HepG2 (cell line): Measurements from ENCODE around the gene ARHGAP4. TPM values are rescaled to one million over a fixed set of nuclear protein-coding genes. Genes with fewer than 3 reads are reported as not detected.
A peak's percentile ranks its signal among the peaks of the same experiment; 100 is the strongest.

ENCODE experiments used
- ATAC-seq: fragments of 200-7000 bp; cut with Tn5 transposase; 3 replicates; pipeline ENCODE4 v1.9.1; 2020; ENCODE audit warnings: mild to moderate bottlenecking, moderate library complexity
- BruUV-seq: library from RNA; stranded (reverse); fragments of 400-500 nt; replicated peaks from 2 replicates; lab custom pipeline; 2021; lab: Mats Ljungman, UMichigan
- CTCF ChIA-PET: fragments of 300-600 bp; formaldehyde crosslinking; extraction: SDS; loops from one replicate; lab custom pipeline; 2021; ENCODE audit warnings: low total read pairs, inconsistent platforms, low intra/inter-chr PET ratio; lab: Yijun Ruan, JAX
- POLR2A ChIA-PET: fragments of 350-600 bp; sonication (Branson Sonifier 250); formaldehyde crosslinking; loops from one replicate; lab custom pipeline; 2020; ENCODE audit warnings: antibody characterized with exemption, inconsistent platforms; lab: Yijun Ruan, JAX
- DNase-seq: peaks from one replicate; pipeline ENCODE4 v3.0.0-alpha.2; 2015; ENCODE audit warnings: low spot score
- FAIRE-seq: peaks from 3 replicates; lab custom pipeline; 2011; peaks lifted over from hg19 to GRCh38; lab: Jason Lieb, UNC
- H2AFZ ChIP-seq: one replicate; pipeline ENCODE4 v1.6.1; 2011; ENCODE audit warnings: low read length, inconsistent platforms
- H3K27ac ChIP-seq: fragments of 300-600 bp; 3 replicates; pipeline ENCODE4 v1.8.0; 2011; ENCODE audit warnings: mixed run types, mild to moderate bottlenecking, mixed read lengths, low read length, inconsistent platforms; ENCODE audit not compliant: insufficient read depth; ENCODE audit errors: extremely low read length
- H3K27me3 ChIP-seq, 2 experiments: fragments of 200-600 bp in 1 of 2; 2 replicates in 1 of 2; 3 replicates in 1 of 2; pipeline versions ENCODE4 v1.6.0 to v1.8.0; 2011; ENCODE audit warnings: low read length in 2 of 2, mild to moderate bottlenecking in 2 of 2, moderate library complexity in 2 of 2, inconsistent platforms in 1 of 2; ENCODE audit not compliant: insufficient read depth in 2 of 2, control insufficient read depth in 1 of 2
- H3K36me3 ChIP-seq, 2 experiments: fragments of 200-600 bp in 1 of 2; replicated peaks in 1 of 2; 2 replicates in 1 of 2; 3 replicates in 1 of 2; pipeline versions ENCODE4 v1.5.1 to v1.8.0; 2011; ENCODE audit warnings: low read length in 2 of 2, inconsistent platforms in 1 of 2; ENCODE audit not compliant: insufficient read depth in 2 of 2, control insufficient read depth in 1 of 2
- H3K4me1 ChIP-seq: 2 replicates; pipeline ENCODE4 v1.5.1; 2012; ENCODE audit warnings: low read length, inconsistent platforms; ENCODE audit not compliant: insufficient read depth
- H3K4me2 ChIP-seq: 2 replicates; pipeline ENCODE4 v1.6.0; 2011; ENCODE audit warnings: low read depth, low read length, inconsistent platforms
- H3K4me3 ChIP-seq, 3 experiments: fragments of 200-600 bp in 1 of 3; sonication (generic), shearing (Covaris generic) in 1 of 3; replicated peaks in 1 of 3; 2 replicates each; pipeline ENCODE4 v1.5.1; 2011 to 2016; ENCODE audit warnings: low read length in 3 of 3, inconsistent platforms in 2 of 3, low read depth in 2 of 3, mild to moderate bottlenecking in 2 of 3, control low read depth in 1 of 3, mixed read lengths in 1 of 3; ENCODE audit not compliant: insufficient read depth in 1 of 3
- H3K79me2 ChIP-seq: one replicate; pipeline ENCODE4 v1.6.1; 2011; ENCODE audit warnings: low read length, inconsistent platforms; ENCODE audit not compliant: insufficient read depth
- H3K9ac ChIP-seq: 2 replicates; pipeline ENCODE4 v1.6.0; 2011; ENCODE audit warnings: mild to moderate bottlenecking, low read depth, low read length, inconsistent platforms; ENCODE audit not compliant: insufficient read depth
- H3K9me3 ChIP-seq: 2 replicates; pipeline ENCODE4 v1.5.1; 2012; ENCODE audit warnings: mild to moderate bottlenecking, low read length
- H4K20me1 ChIP-seq: 2 replicates; pipeline ENCODE4 v1.6.0; 2011; ENCODE audit warnings: inconsistent platforms, mild to moderate bottlenecking, low read length, moderate library complexity; ENCODE audit not compliant: insufficient read depth
- CENPX ChIP-seq: sonication (generic); formaldehyde crosslinking; IDR thresholded peaks from 2 replicates; pipeline ENCODE4 v1.9.0; 2021; ENCODE audit warnings: mild to moderate bottlenecking, missing genetic modification reagents, moderate library complexity
- JUN ChIP-seq: sonication (generic); formaldehyde crosslinking; IDR thresholded peaks from 2 replicates; pipeline ENCODE4 v1.4.0; 2020; ENCODE audit warnings: mild to moderate bottlenecking, missing genetic modification reagents
- SOX13 ChIP-seq, 3 experiments: fragments of 450-650 bp in 1 of 3; sonication (generic) in 1 of 3; formaldehyde crosslinking in 1 of 3; IDR thresholded peaks in 2 of 3; conservative IDR thresholded peaks in 1 of 3; 2 replicates each; pipeline versions ENCODE4 v1.5.0 to v1.6.1; 2016 to 2020; ENCODE audit warnings: antibody characterized with exemption in 1 of 3, mild to moderate bottlenecking in 1 of 3, missing compliant biosample characterization in 1 of 3, missing genetic modification reagents in 1 of 3, moderate library complexity in 1 of 3
- SPEN ChIP-seq: sonication (generic); formaldehyde crosslinking; IDR thresholded peaks from 2 replicates; pipeline ENCODE4 v1.5.1; 2020; ENCODE audit warnings: low read depth, mild to moderate bottlenecking, missing genetic modification reagents
- ZFY ChIP-seq: sonication (generic); formaldehyde crosslinking; IDR thresholded peaks from 2 replicates; pipeline ENCODE4 v1.4.0; 2020; ENCODE audit warnings: missing genetic modification reagents
- ZMYM2 ChIP-seq: sonication (generic); formaldehyde crosslinking; IDR thresholded peaks from 2 replicates; pipeline ENCODE4 v1.8.0; 2022; ENCODE audit warnings: mild to moderate bottlenecking, missing genetic modification reagents
- ZNF563 ChIP-seq: sonication (generic); formaldehyde crosslinking; IDR thresholded peaks from 2 replicates; pipeline ENCODE4 v1.8.0; 2022; ENCODE audit warnings: mild to moderate bottlenecking, moderate library complexity, missing genetic modification reagents
- ZNF589 ChIP-seq: sonication (generic); formaldehyde crosslinking; conservative IDR thresholded peaks from 2 replicates; pipeline ENCODE4 v1.8.0; 2022; ENCODE audit warnings: mild to moderate bottlenecking, moderate library complexity, missing genetic modification reagents
- ZNF781 ChIP-seq: sonication (generic); formaldehyde crosslinking; IDR thresholded peaks from 2 replicates; pipeline ENCODE4 v1.5.1; 2020; ENCODE audit warnings: borderline replicate concordance, mild to moderate bottlenecking, missing genetic modification reagents; ENCODE audit errors: not compliant biosample characterization
- WGBS: methylation state at CpG from one replicate; pipeline ENCODE4 v1.1.6; 2017; ENCODE audit warnings: low lambda C conversion rate; 5-methylcytosine and 5-hydroxymethylcytosine counted together
- in situ Hi-C: cut with HindIII; loops from 2 replicates; pipeline ENCODE4 v1.10.0; 2017; ENCODE audit warnings: low pct_unique_long_range_greater_than_20kb; ENCODE audit not compliant: extremely low pct_ligation_motif_present
- intact Hi-C: fragments of 100-400 bp; cut with micrococcal nuclease; formaldehyde crosslinking; loops from one replicate; pipeline ENCODE4 v1.10.0; 2022; ENCODE audit not compliant: unreplicated experiment
- polyA plus RNA-seq, 8 experiments: library from polyadenylated mRNA; depleted of rRNA in 3 of 8; stranded (reverse) in 7 of 8; unstranded in 1 of 8; fragments of >200 nt; fragmentation: Illumina TruSeq in 4 of 8; extraction: Trizol in 4 of 8; gene quantifications; 2 replicates each; pipeline versions ENCODE4 v1.2.1 to v1.2.3, GENCODE V29; 2011 to 2016; ENCODE audit warnings: low read depth in 4 of 8, missing spikeins in 1 of 8, mixed read lengths in 1 of 8; ENCODE audit not compliant: insufficient read depth in 1 of 8
- total RNA-seq, 5 experiments: library from RNA; depleted of rRNA; stranded (reverse); fragments of >200 nt; fragmentation: Illumina TruSeq; extraction: Trizol; gene quantifications; 2 replicates each; pipeline ENCODE4 v1.2.3, GENCODE V29; 2016; ENCODE audit warnings: low read depth in 1 of 5
- TF ChIP-seq, protein P1 (sequence below): sonication (generic); formaldehyde crosslinking; IDR thresholded peaks from 2 replicates; pipeline ENCODE4 v1.4.0; 2020; ENCODE audit warnings: missing genetic modification reagents

ARHGAP4 gene
- total and polyA plus RNA-seq, 2 of the 13 experiments (the other 11 are each of a cell fraction or from before 2014, with no cell fraction given), result 0.57 to 0.64 TPM

DNA sequence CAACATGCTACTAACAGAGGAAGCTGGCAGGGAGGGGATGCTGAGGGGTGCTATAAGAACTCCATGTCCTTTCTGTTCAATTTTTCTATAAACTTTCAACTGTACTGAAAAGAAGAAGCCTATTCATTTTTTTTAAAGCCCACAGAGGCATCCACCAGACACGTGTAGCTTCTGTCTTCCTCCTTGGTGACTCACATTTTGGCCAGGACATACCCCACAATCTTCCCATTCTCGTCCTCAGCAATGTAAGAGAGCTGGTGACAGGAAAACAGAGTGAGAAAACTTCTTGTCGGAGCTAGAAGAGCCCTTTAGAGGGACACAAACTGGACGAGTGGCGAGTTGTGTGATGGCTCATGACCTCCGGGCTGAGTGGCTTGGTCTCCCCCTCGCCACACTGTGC, 7.7 kb upstream of the ARHGAP4 start:
- H3K79me2 ChIP-seq, result peaks cover 9% of the 10 kb centered on the region
- CTCF ChIA-PET, result no interaction called here
- H3K4me1 ChIP-seq, result peaks cover 18% of the 10 kb centered on the region
- peak overlapping the region; percentile 78 for H3K9ac ChIP-seq
- DNase-seq, result no peak
- peak overlapping the region; percentile 76 for H3K4me2 ChIP-seq
- 14% methylated on average over 3 of the region's 7 CpGs for WGBS
- TF ChIP-seq CENPX, result no peak
- no peak for TF ChIP-seq SPEN (CRISPR knock-in tag)
- no peak for TF ChIP-seq JUN
- TF ChIP-seq ZNF781, result no peak
- TF ChIP-seq ZFY (CRISPR knock-in tag), result no peak
- TF ChIP-seq ZMYM2 (CRISPR knock-in tag), result no peak
- TF ChIP-seq ZNF563 (CRISPR knock-in tag), result no peak
- TF ChIP-seq SOX13 (IDR thresholded peaks at IDR 0.05), result no peak
- no peak for TF ChIP-seq SOX13 (CRISPR knock-in tag; conservative IDR thresholded peaks at IDR 0.05 in 1 of 2, IDR thresholded peaks at IDR 0.05 in 1 of 2)
- no peak for TF ChIP-seq ZNF589 (CRISPR knock-in tag)
- TF ChIP-seq, protein P1, sequence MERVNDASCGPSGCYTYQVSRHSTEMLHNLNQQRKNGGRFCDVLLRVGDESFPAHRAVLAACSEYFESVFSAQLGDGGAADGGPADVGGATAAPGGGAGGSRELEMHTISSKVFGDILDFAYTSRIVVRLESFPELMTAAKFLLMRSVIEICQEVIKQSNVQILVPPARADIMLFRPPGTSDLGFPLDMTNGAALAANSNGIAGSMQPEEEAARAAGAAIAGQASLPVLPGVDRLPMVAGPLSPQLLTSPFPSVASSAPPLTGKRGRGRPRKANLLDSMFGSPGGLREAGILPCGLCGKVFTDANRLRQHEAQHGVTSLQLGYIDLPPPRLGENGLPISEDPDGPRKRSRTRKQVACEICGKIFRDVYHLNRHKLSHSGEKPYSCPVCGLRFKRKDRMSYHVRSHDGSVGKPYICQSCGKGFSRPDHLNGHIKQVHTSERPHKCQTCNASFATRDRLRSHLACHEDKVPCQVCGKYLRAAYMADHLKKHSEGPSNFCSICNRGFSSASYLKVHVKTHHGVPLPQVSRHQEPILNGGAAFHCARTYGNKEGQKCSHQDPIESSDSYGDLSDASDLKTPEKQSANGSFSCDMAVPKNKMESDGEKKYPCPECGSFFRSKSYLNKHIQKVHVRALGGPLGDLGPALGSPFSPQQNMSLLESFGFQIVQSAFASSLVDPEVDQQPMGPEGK (CRISPR knock-in tag), result no peak
- no peak overlapping the region for H2AFZ ChIP-seq
- H3K36me3 ChIP-seq, result peaks cover 1 to 8% of the 10 kb centered on the region in 2 experiments; a peak in 1 of 5 replicates
- H3K9me3 ChIP-seq, result no peaks in the 10 kb centered on the region
- ATAC-seq, result no peak
- FAIRE-seq, result no peak
- intact Hi-C loops, result no loop called here
- no peaks in the 10 kb centered on the region for H3K27me3 ChIP-seq
- H3K27ac ChIP-seq, result no peak overlapping the region
- H4K20me1 ChIP-seq, result no peaks in the 10 kb centered on the region
- in situ Hi-C loops, result no loop called here
- BruUV-seq, result no TSS peak
- peak overlapping the region; percentile 67 to 81 (median 80) for H3K4me3 ChIP-seq
- POLR2A ChIA-PET, result no interaction called here
